Activated CD4-positive, CD25-positive, alpha-beta regulatory T cell treated with anti-CD3 and anti-CD28 coated beads, Interleukin-2, amount 50 U/mL, for 72 hours (primary cell): Measurements from ENCODE around the gene TRIM17.

Experiments used
- DNase-seq: peaks from one replicate; pipeline ENCODE4 v3.0.0; 2021

TRIM17 gene

GRCh38 chr1:228378090-228378872, 38.4 kb downstream of the TRIM17 start:
- peak; percentile 50 for DNase-seq

GRCh38 chr1:228377664-228378089, 39.0 kb downstream of the TRIM17 start:
- no peak for DNase-seq

GRCh38 chr1:228376651-228377631, 39.7 kb downstream of the TRIM17 start:
- no peak for DNase-seq

- DNase-seq: no peak
Observed at GRCh38 chr1:228376262-228376628, 40.4 kb downstream of the TRIM17 start.

- no peak for DNase-seq
Observed at GRCh38 chr1:228375578-228376261, 40.9 kb downstream of the TRIM17 start.

GRCh38 chr1:228374711-228375577, 41.7 kb downstream of the TRIM17 start:
- no peak for DNase-seq

- DNase-seq: no peak
Observed at GRCh38 chr1:228373681-228374571, 42.7 kb downstream of the TRIM17 start.

GRCh38 chr1:228373004-228373680, 43.5 kb downstream of the TRIM17 start:
- DNase-seq: no peak

- no peak for DNase-seq
Observed at GRCh38 chr1:228372183-228373003, 44.3 kb downstream of the TRIM17 start.

GRCh38 chr1:228371741-228372182, 44.9 kb downstream of the TRIM17 start:
- no peak for DNase-seq

- no peak for DNase-seq
Observed at GRCh38 chr1:228370941-228371740, 45.5 kb downstream of the TRIM17 start.

GRCh38 chr1:228370439-228370940, 46.2 kb downstream of the TRIM17 start:
- DNase-seq: no peak

- no peak for DNase-seq
Observed at GRCh38 chr1:228369608-228370438, 46.8 kb downstream of the TRIM17 start.

- DNase-seq: no peak
Observed at GRCh38 chr1:228368801-228369607, 47.7 kb downstream of the TRIM17 start.

GRCh38 chr1:228367798-228368791, 48.6 kb downstream of the TRIM17 start:
- DNase-seq: no peak
